Fibroblast of peridontal ligament (primary cell): ENCODE results near the gene ODF2.
"Not testable (repeated sequence)": the region's sequence is repeated elsewhere in the genome, so short reads cannot be mapped to it uniquely, and the experiment has no call there.

Experiments used
- DNase-seq: peaks from one replicate; pipeline ENCODE4 v3.0.0-alpha.2; 2010; ENCODE audit errors: extremely low read depth

ODF2 gene

GRCh38 chr9:128455849-128456612 is at the start of gene ODF2:
Gene ODF2 (plus strand): TSS chr9:128456006. CDS start chr9:128456092, 86 bp downstream.
- DNase-seq, result peak; percentile 91

DNA sequence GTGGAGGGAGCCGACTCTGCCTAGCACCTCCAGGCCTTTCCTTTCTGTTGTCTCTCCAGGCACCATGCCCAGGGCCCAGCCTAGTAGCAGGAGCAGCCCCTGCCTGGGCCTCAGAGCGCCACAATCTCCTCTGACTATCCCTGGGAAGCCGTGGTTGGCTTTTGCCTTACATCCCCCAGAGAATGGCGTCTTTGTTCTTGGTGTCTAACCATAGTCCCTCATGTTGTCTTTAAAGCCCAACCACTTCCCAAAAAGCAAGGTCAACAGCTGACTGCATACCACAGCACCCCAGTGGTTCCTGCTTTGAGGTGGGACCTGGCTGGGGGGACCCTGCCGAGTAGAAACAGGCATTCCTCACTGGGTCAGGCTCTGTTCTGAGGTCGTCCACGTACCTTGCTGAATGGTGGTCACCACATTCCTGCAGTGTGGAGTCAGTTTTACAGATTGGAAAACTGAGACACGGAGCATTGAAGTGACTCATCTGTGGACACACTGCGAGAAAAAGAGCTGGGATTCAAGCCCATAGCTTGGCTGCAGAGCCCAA is 48.9 kb upstream of the ODF2 start:
- DNase-seq, result peak; percentile 19

GRCh38 chr9:128408963-128409431 is 46.8 kb upstream of the ODF2 start:
- no peak for DNase-seq

GRCh38 chr9:128409450-128409849 is 46.4 kb upstream of the ODF2 start:
- DNase-seq, result no peak

GRCh38 chr9:128409978-128410377 is 45.8 kb upstream of the ODF2 start:
- peak; percentile 26 for DNase-seq

DNA sequence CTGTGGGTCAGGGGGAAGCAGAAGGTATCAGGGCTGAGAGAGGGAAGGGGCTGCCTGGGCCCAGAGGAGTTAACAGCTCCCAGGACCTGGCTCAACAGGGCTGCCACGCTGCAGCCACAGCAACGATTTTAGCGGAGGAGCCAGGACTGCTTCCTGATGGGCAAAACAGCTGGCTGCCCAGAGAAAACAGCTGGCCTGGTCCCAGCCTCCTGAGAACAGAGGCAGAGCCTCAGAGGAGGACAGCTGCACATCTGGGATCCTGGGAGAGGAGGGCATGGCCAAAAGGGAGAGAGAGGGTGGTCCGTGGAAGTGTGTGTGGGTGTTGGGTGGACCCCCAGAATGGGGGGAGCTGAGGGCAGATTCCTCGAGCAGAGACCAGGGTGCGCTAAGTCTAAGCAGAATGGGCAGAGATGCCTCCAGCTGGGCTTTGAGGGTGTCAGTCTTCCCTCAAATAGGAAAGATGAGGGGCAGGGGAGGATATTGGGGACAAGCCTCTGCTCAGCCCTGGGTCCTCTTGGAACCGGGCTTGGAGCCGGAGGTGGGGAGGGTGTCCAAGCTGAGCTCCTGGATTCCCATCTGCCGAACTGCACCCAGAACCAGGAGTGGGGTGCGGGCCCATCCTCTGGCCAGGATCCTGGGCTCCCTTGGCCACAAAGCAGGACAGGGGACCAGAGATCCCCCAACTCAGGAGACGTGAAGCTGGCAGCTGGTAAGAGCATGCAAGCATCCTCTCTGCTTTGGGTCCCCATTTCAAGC is 44.3 kb upstream of the ODF2 start:
- no peak for DNase-seq

GRCh38 chr9:128412120-128412790 is 43.6 kb upstream of the ODF2 start:
- DNase-seq, result peak; percentile 30

GRCh38 chr9:128413728-128414127 is 42.1 kb upstream of the ODF2 start:
- not testable (repeated sequence) for DNase-seq

DNA sequence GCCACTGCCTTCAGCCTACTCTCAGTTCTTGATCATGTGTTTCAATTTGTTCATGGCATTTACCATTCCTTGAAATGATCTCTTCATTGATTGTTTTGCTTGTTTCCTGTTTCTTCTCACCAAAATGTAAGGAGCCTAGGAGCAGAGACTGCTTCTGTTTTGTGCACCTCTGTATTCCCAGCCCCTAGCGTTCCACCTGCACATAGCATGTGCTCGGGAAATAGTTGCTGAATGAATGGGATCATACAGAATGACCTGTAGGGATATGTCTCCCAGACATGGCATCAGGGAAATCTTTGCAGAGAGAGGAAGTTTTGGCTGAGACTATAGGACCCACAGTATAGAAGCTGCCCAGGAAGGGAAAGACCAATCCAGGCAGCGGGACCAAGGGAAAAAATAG is 41.3 kb upstream of the ODF2 start:
- DNase-seq, result no peak

- no peak for DNase-seq
Measured at GRCh38 chr9:128415281-128415680, 40.5 kb upstream of the ODF2 start.

- no peak for DNase-seq
Measured at GRCh38 chr9:128416014-128416413, 39.8 kb upstream of the ODF2 start.

DNA sequence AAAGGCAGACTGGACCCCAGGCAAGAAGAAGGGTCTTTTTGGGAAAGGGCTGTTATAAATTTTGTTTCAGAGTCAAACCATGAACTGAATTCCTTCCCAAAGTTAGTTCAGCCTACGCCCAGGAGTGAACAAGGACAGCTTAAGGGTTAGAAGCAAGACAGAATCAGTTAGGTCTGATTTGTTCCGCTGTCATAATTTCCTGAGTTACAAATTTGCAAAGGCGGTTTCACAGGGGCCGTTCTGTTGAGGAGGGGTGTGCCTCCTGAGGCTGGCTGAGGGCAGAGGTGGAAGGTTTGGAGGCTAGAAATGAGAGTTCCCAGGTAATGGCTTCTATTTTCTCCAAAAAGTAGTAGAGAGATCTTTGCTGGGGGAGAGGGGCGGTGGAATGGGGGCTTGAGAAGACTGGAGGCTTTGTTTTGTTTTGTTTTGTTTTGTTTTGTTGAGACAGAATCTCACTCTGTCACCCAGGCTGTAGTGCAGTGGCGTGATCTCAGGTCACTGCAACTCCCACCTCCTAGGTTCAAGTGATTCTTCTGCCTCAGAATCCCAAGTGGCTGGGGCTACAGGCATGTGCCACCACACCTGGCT is 39.3 kb upstream of the ODF2 start:
- DNase-seq, result no peak

DNA sequence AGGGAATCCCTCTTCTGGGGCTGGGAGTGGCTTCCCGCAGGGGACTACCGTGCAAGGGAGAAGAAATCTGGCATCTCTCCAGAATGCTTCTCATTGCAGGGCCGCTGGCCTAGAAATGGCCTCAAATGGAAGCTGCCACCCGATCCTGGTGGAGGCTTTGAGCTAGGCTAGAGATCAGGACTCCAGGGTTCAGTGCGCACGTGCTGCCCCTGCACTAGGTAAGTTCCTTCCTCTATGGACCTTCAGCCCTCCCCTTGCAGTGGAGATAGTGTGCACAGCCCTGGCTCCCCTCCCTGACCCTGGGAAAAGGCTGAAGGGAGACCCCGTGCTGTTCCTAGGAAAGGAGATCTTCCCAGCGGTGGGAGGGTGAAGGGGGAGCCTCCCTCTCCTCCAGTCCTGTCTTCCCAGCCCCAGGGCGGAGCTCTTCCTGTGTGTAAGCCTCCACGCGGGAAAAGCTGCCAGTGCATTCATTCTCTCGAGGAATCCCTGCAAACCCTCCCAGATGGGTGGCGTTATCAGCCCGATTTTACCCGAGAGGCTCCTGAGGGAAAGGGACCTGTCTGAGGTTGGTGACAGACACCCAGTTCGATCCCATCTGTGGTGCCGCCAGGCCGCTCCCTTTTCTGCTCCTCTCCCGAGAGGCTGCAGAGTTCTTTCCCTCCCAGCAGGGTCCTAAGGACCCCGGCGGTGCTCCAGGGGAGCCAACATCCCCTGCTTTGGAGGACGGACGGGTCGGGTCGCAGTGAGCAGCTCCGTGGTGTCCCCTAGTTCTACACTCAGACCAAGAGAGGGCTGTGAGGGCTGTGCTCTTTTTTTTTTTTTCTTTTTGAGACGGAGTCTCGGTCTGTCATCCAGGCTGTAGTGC is 36.5 kb upstream of the ODF2 start:
- peak; percentile 53 for DNase-seq

DNA sequence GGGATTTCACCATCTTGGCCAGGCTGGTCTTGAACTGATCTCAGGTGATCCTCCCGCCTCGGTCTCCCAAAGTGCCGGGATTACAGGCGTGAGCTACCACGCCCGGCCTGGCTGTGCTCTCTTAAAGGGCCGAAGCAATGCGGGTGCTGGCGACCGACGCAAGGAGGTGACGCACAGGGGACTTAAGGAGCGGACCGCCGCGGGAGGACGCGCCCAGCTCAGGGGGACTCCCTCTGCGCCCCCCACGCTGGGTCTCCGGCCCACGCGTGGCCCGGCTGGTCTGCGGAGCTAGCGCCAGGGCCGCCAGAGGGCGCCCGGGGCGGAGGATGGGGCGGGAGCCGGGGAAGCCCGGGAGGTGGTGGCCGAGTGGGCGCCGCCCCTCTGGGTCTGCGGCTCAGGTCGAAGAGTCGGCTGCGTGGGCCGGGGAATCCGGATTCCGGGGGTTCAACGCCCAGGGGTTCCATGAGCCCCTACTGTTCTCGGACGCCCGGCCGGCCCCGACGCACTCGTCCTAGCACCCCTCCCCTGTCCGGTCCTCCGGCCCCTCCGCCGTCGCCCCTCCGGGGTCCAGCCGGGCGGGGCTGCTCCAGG is 35.7 kb upstream of the ODF2 start:
- DNase-seq, result peak; percentile 38

DNA sequence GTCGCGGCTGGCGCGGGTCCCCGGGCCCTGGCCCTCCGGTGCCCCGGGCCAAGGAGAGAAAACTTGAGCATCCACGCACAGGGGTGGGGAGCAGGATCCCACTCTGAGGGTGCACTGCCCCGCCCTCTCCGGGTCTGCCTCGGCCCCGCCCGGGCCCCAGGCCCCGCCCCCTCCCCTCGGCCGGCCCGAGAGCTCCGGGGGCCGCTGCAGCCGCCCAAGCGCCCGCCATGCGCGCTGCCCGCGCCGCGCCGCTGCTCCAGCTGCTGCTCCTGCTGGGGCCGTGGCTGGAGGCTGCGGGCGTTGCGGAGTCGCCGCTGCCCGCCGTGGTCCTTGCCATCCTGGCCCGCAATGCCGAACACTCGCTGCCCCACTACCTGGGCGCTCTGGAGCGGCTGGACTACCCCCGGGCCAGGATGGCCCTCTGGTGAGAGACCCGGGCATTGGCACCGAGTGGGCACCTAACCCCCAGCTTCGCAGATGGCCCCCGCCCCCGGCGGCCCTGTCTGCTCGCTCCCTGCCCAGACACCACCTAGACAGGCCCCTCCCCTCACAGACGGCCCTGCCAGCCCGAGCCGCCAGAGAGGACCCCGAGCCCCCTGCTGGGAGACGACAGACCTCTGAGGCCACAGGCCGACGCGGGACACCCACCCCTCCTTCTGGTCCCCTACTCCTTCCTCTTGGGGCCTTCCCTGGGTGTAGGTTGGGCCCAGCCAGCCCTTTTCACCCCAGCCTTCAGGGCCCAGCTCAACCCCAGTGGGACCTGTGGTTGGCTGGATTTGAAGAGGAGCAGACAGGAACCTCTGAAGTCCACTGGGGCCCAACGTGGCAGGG is 34.9 kb upstream of the ODF2 start, which contains the start of gene CERCAM:
TSS of gene CERCAM (plus strand) at position 207 of the 831 bp plus-strand sequence. CDS start at position 228, 21 bp downstream.
- no peak for DNase-seq

DNA sequence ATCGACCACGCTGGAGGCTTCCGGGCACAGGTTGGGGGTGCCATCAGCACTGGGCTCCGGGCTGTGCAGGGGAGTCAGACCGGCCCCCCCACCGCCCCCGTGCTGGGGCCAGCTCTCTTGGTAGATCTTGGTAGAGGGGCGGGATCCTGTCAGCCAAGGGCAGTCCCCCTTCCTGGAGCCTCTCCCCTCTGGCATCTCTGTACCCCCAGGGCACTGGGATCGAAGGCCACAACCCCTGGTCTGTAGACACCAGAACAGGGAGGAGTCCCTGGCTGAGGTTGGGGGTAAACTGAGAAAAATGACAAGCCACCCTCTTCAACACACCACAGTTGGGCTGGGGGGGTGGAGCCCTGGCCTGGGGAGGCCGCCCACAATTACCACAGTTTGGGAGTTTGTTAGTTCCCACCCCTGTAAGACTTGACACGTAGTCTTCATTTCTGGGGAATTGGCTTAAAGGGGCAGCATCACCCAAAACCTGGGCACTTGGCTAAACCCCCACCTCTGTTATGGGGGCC is 34.3 kb upstream of the ODF2 start:
- peak; percentile 49 for DNase-seq

GRCh38 chr9:128422022-128422782 is 33.6 kb upstream of the ODF2 start:
- DNase-seq, result not testable (repeated sequence)

DNA sequence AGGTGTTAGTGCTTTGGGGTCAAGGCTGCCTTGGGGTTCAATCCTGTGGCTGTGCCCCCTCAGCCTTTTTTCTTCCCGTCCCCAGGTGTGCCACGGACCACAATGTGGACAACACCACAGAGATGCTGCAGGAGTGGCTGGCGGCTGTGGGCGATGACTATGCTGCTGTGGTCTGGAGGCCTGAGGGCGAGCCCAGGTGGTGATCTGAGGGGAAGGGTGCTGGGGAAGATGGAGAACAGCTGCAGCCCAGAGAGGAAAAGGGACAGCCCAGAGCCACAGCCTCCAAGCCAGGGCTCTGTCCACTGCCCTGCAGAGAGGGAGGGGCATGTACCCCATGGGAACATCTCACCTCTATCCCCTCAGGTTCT is 33.0 kb upstream of the ODF2 start:
- no peak for DNase-seq
